GM12878 (cell line): ENCODE data around the gene CDH16. TPM values are rescaled to one million over a fixed set of nuclear protein-coding genes. Genes with fewer than 3 reads are reported as not detected.

Source experiments
- ATAC-seq: fragments of 200-7000 bp; cut with Tn5 transposase; 3 replicates; pipeline ENCODE4 v1.9.1; 2020; ENCODE audit warnings: mild to moderate bottlenecking, moderate library complexity
- BruUV-seq: library from RNA; stranded (reverse); fragments of 400-500 nt; replicated peaks from 2 replicates; lab custom pipeline; 2021; lab: Mats Ljungman, UMichigan
- CTCF ChIA-PET: fragments of 300-600 bp; sonication (Branson Sonifier 250); formaldehyde crosslinking; extraction: SDS; loops from one replicate; lab custom pipeline; 2021; ENCODE audit warnings: inconsistent platforms; lab: Yijun Ruan, JAX
- POLR2A ChIA-PET: fragments of 350-600 bp; formaldehyde crosslinking; extraction: SDS; loops from one replicate; lab custom pipeline; 2021; ENCODE audit warnings: inconsistent platforms; lab: Charles Lee
- RAD21 ChIA-PET: fragments of 300-600 bp; sonication (Branson Sonifier 250); formaldehyde crosslinking; loops from one replicate; lab custom pipeline; 2023; ENCODE audit warnings: antibody characterized with exemption; ENCODE audit not compliant: unreplicated experiment; lab: Charles Lee
- SMC1A ChIA-PET: fragments of 300-600 bp; sonication (Branson Sonifier 250); formaldehyde crosslinking; loops from one replicate; lab custom pipeline; 2023; ENCODE audit not compliant: unreplicated experiment, uncharacterized antibody; lab: Charles Lee
- DNase-seq: peaks from one replicate; pipeline ENCODE4 v3.0.0-alpha.2; 2011; ENCODE audit warnings: low read depth, low spot score
- FAIRE-seq: peaks from 3 replicates; lab custom pipeline; 2011; peaks lifted over from hg19 to GRCh38; lab: Jason Lieb, UNC
- H2AFZ ChIP-seq: 2 replicates; pipeline ENCODE4 v1.6.0; 2011; ENCODE audit warnings: low read depth, low read length, control low read depth; ENCODE audit not compliant: control insufficient read depth
- H3K27ac ChIP-seq: 2 replicates; pipeline ENCODE4 v1.5.1; 2011; ENCODE audit warnings: control low read depth; ENCODE audit not compliant: control insufficient read depth, insufficient read depth
- H3K27me3 ChIP-seq, 2 experiments: replicated peaks in 1 of 2; 2 replicates each; pipeline versions ENCODE4 v1.6.0 to v1.6.1; 2011; ENCODE audit warnings: low read length in 1 of 2; ENCODE audit not compliant: control insufficient read depth in 2 of 2, insufficient read depth in 2 of 2
- H3K36me3 ChIP-seq, 2 experiments: 2 replicates each; pipeline ENCODE4 v1.5.1; 2011; ENCODE audit warnings: low read length in 1 of 2; ENCODE audit not compliant: control insufficient read depth in 2 of 2, insufficient read depth in 2 of 2
- H3K4me1 ChIP-seq: 2 replicates; pipeline ENCODE4 v1.6.1; 2011; ENCODE audit warnings: mild to moderate bottlenecking, low read length, moderate library complexity, mixed read lengths; ENCODE audit not compliant: control insufficient read depth, insufficient read depth
- H3K4me2 ChIP-seq: 2 replicates; pipeline ENCODE4 v1.6.0; 2011; ENCODE audit warnings: control low read depth; ENCODE audit not compliant: control insufficient read depth, insufficient read depth
- H3K4me3 ChIP-seq: fragments of 200-600 bp; sonication (generic); 2 replicates; pipeline ENCODE4 v1.5.1; 2016
- H3K79me2 ChIP-seq: 2 replicates; pipeline ENCODE4 v1.6.0; 2011; ENCODE audit warnings: low read length; ENCODE audit not compliant: control insufficient read depth, insufficient read depth
- H3K9ac ChIP-seq: 2 replicates; pipeline ENCODE4 v1.8.0; 2011; ENCODE audit warnings: low read length, control low read depth, mixed read lengths; ENCODE audit not compliant: control insufficient read depth, insufficient read depth
- H3K9me3 ChIP-seq: replicated peaks from 3 replicates; pipeline ENCODE4 v1.5.1; 2011; ENCODE audit warnings: mild to moderate bottlenecking, low read length; ENCODE audit not compliant: control insufficient read depth, insufficient read depth
- H4K20me1 ChIP-seq: 2 replicates; pipeline ENCODE4 v1.6.0; 2011; ENCODE audit not compliant: control insufficient read depth, insufficient read depth
- CBX5 ChIP-seq: sonication (generic); IDR thresholded peaks from 2 replicates; pipeline ENCODE4 v1.6.1; 2016; ENCODE audit warnings: low read depth, moderate library complexity, mild to moderate bottlenecking, inconsistent platforms
- EED ChIP-seq: sonication (generic); IDR thresholded peaks from 2 replicates; pipeline ENCODE4 v1.6.1; 2016; ENCODE audit warnings: antibody characterized with exemption, low read depth
- GABPA ChIP-seq: IDR thresholded peaks from 2 replicates; pipeline ENCODE4 v1.6.1; 2014; ENCODE audit warnings: antibody characterized with exemption, low read depth, mild to moderate bottlenecking, inconsistent platforms
- JUND ChIP-seq: IDR thresholded peaks from 2 replicates; pipeline ENCODE4 v1.6.1; 2012; ENCODE audit warnings: low read depth, mild to moderate bottlenecking, low read length, improper control_type of control experiment, moderate library complexity
- RAD51 ChIP-seq: fragments of 450-650 bp; IDR thresholded peaks from 2 replicates; pipeline ENCODE4 v1.6.1; 2016; ENCODE audit warnings: moderate library complexity, mild to moderate bottlenecking, inconsistent platforms
- SREBF1 ChIP-seq: IDR thresholded peaks from 2 replicates; pipeline ENCODE4 v1.6.1; 2012; ENCODE audit warnings: mild to moderate bottlenecking, low read length
- SUZ12 ChIP-seq: fragments of 200-600 bp; sonication (generic); IDR thresholded peaks from one replicate; pipeline ENCODE4 v1.6.1; 2018; ENCODE audit warnings: antibody characterized with exemption, mild to moderate bottlenecking; ENCODE audit not compliant: unreplicated experiment
- TAF1 ChIP-seq: IDR thresholded peaks from 2 replicates; pipeline ENCODE4 v1.6.1; 2011; ENCODE audit warnings: mild to moderate bottlenecking, low read depth, low read length, borderline replicate concordance
- WGBS: methylation state at CpG from one replicate; pipeline ENCODE4 v1.1.6; 2016; ENCODE audit warnings: low lambda C conversion rate; ENCODE audit not compliant: insufficient replicate concordance, insufficient coverage; ENCODE audit errors: missing lambda C conversion rate; 5-methylcytosine and 5-hydroxymethylcytosine counted together
- in situ Hi-C: fragments of 300-500 bp; cut with MboI; formaldehyde crosslinking; loops from 9 replicates; pipeline ENCODE4 v1.14.3; 2018; ENCODE audit warnings: mixed read lengths
- intact Hi-C: fragments of 100-400 bp; cut with micrococcal nuclease; formaldehyde crosslinking; loops from one replicate; pipeline ENCODE4 v1.14.2; 2022; ENCODE audit not compliant: unreplicated experiment
- polyA plus RNA-seq, 11 experiments: library from polyadenylated mRNA; depleted of rRNA in 4 of 11; unstranded in 6 of 11; stranded (reverse) in 5 of 11; fragments of >200 nt; fragmentation: Nextera tagmentation in 4 of 11; fragmentation: Illumina TruSeq in 1 of 11; extraction: Ambion mirVana in 4 of 11; extraction: Trizol in 1 of 11; gene quantifications; 1 replicate in 1 of 11; 2 replicates in 10 of 11; pipeline versions ENCODE4 v1.2.1 to v1.2.3, GENCODE V29; 2011 to 2016; ENCODE audit warnings: inconsistent platforms in 2 of 11, missing spikeins in 2 of 11, low read depth in 1 of 11
- total RNA-seq, 4 experiments: library from RNA; depleted of rRNA in 3 of 4; stranded (reverse); fragments of >200 nt in 3 of 4; fragmentation: Illumina TruSeq in 1 of 4; extraction: Trizol in 1 of 4; gene quantifications; 2 replicates each; pipeline versions ENCODE4 v1.2.1 to v1.2.3, GENCODE V29; 2013 to 2021
- TF ChIP-seq, protein P1 (sequence below): IDR thresholded peaks from 2 replicates; pipeline ENCODE4 v1.6.1; 2012; ENCODE audit warnings: improper control_type of control experiment, low read depth, low read length; ENCODE audit not compliant: insufficient replicate concordance
- TF ChIP-seq, protein P2 (sequence below): IDR thresholded peaks from 2 replicates; pipeline ENCODE4 v1.6.1; 2012; ENCODE audit warnings: low read depth, low read length, improper control_type of control experiment
- TF ChIP-seq, protein P3 (sequence below): fragments of 450-650 bp; IDR thresholded peaks from 2 replicates; pipeline ENCODE4 v1.6.1; 2017; ENCODE audit warnings: antibody characterized with exemption, mild to moderate bottlenecking, moderate library complexity

CDH16 gene
- total and polyA plus RNA-seq, 10 of the 15 experiments (the other 5 are each of a cell fraction or from before 2014, with no cell fraction given) = 0.05 TPM; not detected in 9

DNA sequence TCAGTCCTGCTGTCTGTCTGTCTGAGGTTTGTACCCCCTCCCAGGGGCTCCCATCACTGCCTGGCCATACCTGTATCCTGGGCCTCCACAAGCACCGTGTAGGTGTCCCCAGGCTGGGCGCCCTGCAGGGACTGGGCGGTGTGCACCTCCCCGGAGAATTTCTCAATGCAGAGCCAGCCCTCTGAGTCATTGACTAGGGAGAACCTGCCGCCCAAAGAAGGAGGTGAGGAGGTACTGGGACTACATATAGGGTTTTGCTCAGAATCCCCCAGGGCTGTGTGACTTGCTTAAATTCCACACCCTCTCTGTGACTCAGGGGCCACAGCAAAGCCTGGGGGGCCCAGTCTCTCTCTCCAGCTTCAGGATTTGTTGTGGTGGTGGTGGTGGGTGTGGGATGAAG is 7.6 kb downstream of the CDH16 start (continued):
- TF ChIP-seq, protein P1, sequence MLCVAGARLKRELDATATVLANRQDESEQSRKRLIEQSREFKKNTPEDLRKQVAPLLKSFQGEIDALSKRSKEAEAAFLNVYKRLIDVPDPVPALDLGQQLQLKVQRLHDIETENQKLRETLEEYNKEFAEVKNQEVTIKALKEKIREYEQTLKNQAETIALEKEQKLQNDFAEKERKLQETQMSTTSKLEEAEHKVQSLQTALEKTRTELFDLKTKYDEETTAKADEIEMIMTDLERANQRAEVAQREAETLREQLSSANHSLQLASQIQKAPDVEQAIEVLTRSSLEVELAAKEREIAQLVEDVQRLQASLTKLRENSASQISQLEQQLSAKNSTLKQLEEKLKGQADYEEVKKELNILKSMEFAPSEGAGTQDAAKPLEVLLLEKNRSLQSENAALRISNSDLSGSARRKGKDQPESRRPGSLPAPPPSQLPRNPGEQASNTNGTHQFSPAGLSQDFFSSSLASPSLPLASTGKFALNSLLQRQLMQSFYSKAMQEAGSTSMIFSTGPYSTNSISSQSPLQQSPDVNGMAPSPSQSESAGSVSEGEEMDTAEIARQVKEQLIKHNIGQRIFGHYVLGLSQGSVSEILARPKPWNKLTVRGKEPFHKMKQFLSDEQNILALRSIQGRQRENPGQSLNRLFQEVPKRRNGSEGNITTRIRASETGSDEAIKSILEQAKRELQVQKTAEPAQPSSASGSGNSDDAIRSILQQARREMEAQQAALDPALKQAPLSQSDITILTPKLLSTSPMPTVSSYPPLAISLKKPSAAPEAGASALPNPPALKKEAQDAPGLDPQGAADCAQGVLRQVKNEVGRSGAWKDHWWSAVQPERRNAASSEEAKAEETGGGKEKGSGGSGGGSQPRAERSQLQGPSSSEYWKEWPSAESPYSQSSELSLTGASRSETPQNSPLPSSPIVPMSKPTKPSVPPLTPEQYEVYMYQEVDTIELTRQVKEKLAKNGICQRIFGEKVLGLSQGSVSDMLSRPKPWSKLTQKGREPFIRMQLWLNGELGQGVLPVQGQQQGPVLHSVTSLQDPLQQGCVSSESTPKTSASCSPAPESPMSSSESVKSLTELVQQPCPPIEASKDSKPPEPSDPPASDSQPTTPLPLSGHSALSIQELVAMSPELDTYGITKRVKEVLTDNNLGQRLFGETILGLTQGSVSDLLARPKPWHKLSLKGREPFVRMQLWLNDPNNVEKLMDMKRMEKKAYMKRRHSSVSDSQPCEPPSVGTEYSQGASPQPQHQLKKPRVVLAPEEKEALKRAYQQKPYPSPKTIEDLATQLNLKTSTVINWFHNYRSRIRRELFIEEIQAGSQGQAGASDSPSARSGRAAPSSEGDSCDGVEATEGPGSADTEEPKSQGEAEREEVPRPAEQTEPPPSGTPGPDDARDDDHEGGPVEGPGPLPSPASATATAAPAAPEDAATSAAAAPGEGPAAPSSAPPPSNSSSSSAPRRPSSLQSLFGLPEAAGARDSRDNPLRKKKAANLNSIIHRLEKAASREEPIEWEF = no peak
- TF ChIP-seq SREBF1 = no peak
- TF ChIP-seq, protein P2, sequence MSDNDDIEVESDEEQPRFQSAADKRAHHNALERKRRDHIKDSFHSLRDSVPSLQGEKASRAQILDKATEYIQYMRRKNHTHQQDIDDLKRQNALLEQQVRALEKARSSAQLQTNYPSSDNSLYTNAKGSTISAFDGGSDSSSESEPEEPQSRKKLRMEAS = no peak
- no peak for TF ChIP-seq JUND

DNA sequence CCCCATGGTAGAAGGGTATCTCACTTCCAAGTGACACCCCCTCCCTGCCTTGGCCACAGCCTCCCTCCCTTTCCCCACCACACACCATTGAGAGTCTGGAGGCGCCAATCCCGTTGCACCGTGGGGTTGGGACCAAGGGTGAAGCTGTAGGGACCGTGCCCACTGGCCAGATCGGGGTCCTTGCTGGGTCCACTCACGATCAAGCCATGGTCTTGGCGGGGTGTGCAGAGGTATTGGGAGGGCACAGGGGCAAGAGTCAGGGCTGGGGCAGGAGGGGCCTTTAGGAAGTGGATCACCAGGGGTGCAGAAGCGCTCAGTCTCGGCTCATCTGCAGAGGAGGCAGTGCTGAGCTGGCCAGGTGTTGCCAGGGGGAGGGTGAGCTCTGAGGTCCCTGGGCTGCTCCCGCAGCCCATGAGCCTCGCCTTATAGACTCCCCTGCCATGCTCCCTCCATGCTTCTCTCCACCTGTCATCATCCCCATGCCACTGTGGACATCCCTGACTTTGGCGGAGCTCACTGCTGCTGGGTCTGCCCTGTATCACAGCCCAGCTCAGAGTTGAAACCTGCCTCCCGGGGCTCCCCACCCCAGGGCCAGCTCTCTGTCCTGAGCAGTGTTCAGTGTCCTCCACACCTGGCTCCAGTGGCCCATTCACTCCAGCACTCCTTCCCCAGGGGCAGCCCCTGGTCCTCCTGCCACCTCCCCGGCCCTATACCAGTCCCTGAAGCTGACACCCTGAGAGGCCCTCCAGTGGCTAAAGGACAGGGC is 8.3 kb downstream of the CDH16 start:
- BruUV-seq = no TSS peak
- H3K79me2 ChIP-seq = no peaks in the 10 kb centered on the region
- no peak overlapping the region for H2AFZ ChIP-seq
- no peaks in the 10 kb centered on the region for H3K9me3 ChIP-seq
- ChIA-PET RAD21 (interaction anchor here (1.2 kb wide), 1 partner anchor 11 kb away, joined by 3 read pairs; no protein-coding TSS in a partner anchor), SMC1A (no interaction called here), POLR2A (interaction anchor here (0.6 kb wide), 1 partner anchor 243 kb away, joined by 3 read pairs; no protein-coding TSS in a partner anchor), CTCF (interaction anchor here (1.2 to 2.2 kb wide), 3 partner anchors 11 to 18 kb away, joined by 3 to 7 read pairs (median 4); partner anchors contain the start of gene RRAD)
- no peaks in the 10 kb centered on the region; a peak in 2 of 4 replicates for H3K27me3 ChIP-seq
- 45% methylated on average over 14 of the region's 14 CpGs for WGBS
- H3K4me1 ChIP-seq = peaks cover 4% of the 10 kb centered on the region; the same call in 1 of the 2 replicates
- no peaks in the 10 kb centered on the region for H3K36me3 ChIP-seq
- H3K27ac ChIP-seq = no peak overlapping the region
- no peak for DNase-seq
- no peak overlapping the region for H3K4me2 ChIP-seq
- ATAC-seq = peak; percentile 10
- in situ Hi-C loops = no loop called here
- intact Hi-C loops = no loop called here
- no peak overlapping the region for H3K4me3 ChIP-seq
- no peaks in the 10 kb centered on the region for H4K20me1 ChIP-seq
- no peak overlapping the region for H3K9ac ChIP-seq
- no peak for FAIRE-seq
- TF ChIP-seq SUZ12 (no peak), GABPA (no peak), RAD51 (no peak), CBX5 (no peak), EED (no peak), TAF1 (no peak)
- TF ChIP-seq, protein P3, sequence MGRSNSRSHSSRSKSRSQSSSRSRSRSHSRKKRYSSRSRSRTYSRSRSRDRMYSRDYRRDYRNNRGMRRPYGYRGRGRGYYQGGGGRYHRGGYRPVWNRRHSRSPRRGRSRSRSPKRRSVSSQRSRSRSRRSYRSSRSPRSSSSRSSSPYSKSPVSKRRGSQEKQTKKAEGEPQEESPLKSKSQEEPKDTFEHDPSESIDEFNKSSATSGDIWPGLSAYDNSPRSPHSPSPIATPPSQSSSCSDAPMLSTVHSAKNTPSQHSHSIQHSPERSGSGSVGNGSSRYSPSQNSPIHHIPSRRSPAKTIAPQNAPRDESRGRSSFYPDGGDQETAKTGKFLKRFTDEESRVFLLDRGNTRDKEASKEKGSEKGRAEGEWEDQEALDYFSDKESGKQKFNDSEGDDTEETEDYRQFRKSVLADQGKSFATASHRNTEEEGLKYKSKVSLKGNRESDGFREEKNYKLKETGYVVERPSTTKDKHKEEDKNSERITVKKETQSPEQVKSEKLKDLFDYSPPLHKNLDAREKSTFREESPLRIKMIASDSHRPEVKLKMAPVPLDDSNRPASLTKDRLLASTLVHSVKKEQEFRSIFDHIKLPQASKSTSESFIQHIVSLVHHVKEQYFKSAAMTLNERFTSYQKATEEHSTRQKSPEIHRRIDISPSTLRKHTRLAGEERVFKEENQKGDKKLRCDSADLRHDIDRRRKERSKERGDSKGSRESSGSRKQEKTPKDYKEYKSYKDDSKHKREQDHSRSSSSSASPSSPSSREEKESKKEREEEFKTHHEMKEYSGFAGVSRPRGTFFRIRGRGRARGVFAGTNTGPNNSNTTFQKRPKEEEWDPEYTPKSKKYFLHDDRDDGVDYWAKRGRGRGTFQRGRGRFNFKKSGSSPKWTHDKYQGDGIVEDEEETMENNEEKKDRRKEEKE = no peak
